Lung (tissue), 12 donors: ENCODE measurements around the gene SGCG. TPM values are rescaled to one million over a fixed set of nuclear protein-coding genes. Genes with fewer than 3 reads are reported as not detected.
A peak's percentile ranks its signal among the peaks of the same experiment; 100 is the strongest.

Experiments
- ATAC-seq: fragments of 200-7000 bp; cut with Tn5 transposase; one replicate; pipeline ENCODE4 v1.9.1; 2020; ENCODE audit warnings: moderate number of reproducible peaks; ENCODE audit not compliant: insufficient read depth, low FRiP score
- DNase-seq, 3 donors: peaks; one replicate each; pipeline ENCODE4 v3.0.0-alpha.2; 2013 to 2017
- H3K27ac ChIP-seq, 2 donors: one replicate each; pipeline ENCODE4 v1.5.1; 2013; ENCODE audit warnings: mild to moderate bottlenecking in 2 of 2, moderate library complexity in 2 of 2, control low read depth in 1 of 2, inconsistent platforms in 1 of 2, low read depth in 1 of 2, low read length in 1 of 2
- H3K27me3 ChIP-seq, 3 donors: one replicate each; pipeline ENCODE4 v1.5.1; 2013; ENCODE audit warnings: low read length in 2 of 3; ENCODE audit not compliant: control insufficient read depth in 3 of 3, insufficient read depth in 3 of 3
- H3K36me3 ChIP-seq, 4 donors: one replicate each; pipeline ENCODE4 v1.5.1; 2013; ENCODE audit warnings: low read length in 4 of 4, mild to moderate bottlenecking in 1 of 4, moderate library complexity in 1 of 4; ENCODE audit not compliant: control insufficient read depth in 4 of 4, insufficient read depth in 4 of 4
- H3K4me1 ChIP-seq, 5 donors: one replicate each; pipeline ENCODE4 v1.5.1; 2013; ENCODE audit warnings: low read length in 5 of 5, mild to moderate bottlenecking in 2 of 5, moderate library complexity in 1 of 5; ENCODE audit not compliant: control insufficient read depth in 5 of 5, insufficient read depth in 5 of 5
- H3K4me3 ChIP-seq: one replicate; pipeline ENCODE4 v1.5.1; 2013; ENCODE audit warnings: mild to moderate bottlenecking, control low read depth, moderate library complexity
- H3K9ac ChIP-seq, 2 donors: one replicate each; pipeline ENCODE4 v1.5.1; 2013; ENCODE audit warnings: low read length in 2 of 2, control low read depth in 1 of 2; ENCODE audit not compliant: insufficient read depth in 1 of 2
- H3K9me3 ChIP-seq, 4 donors: one replicate each; pipeline ENCODE4 v1.5.1; 2013; ENCODE audit warnings: low read length in 3 of 4, mild to moderate bottlenecking in 1 of 4, moderate library complexity in 1 of 4; ENCODE audit not compliant: control insufficient read depth in 4 of 4, insufficient read depth in 3 of 4
- WGBS, 2 donors: extraction: QIAGEN DNeasy Blood & Tissue Kit; methylation state at CpG; one replicate each; pipeline ENCODE4 v1.1.7; 2013; 5-methylcytosine and 5-hydroxymethylcytosine counted together
- polyA plus RNA-seq, 2 donors: library from polyadenylated mRNA; stranded (reverse); fragments of 200-250 nt; gene quantifications; one replicate each; pipeline ENCODE4 v1.2.1, GENCODE V29; 2013
- total RNA-seq, 2 donors: library from RNA; depleted of rRNA in 1 of 2; stranded (reverse); fragments of >200 nt in 1 of 2; gene quantifications; one replicate each; pipeline ENCODE4 v1.2.1, GENCODE V29; 2014 to 2021
- TF ChIP-seq, protein P1 (sequence below): IDR thresholded peaks from 2 replicates; pipeline ENCODE4 v1.5.1; 2012; ENCODE audit warnings: mild to moderate bottlenecking; ENCODE audit errors: control extremely low read depth, extremely low read depth
- donor health status: control.
- donor health status: control.
- donor health status: Bipolar disorder and iron deficiency.
- donor health status: healthy.
- donor health status: DM: yes; HTN: yes; CAD: no.

SGCG gene
- total and polyA plus RNA-seq, 4 donors, result 0.41 to 5.5 (median 1.8) TPM

- no peak overlapping the region for H3K9ac ChIP-seq
- no peaks in the 10 kb centered on the region for H3K27me3 ChIP-seq
- peaks cover 0 to 3% (median 0%) of the 10 kb centered on the region in 4 donors for H3K9me3 ChIP-seq
- 57 to 59% methylated on average over 12 of the region's 12 CpGs for WGBS, 2 donors
- H3K36me3 ChIP-seq, result no peaks in the 10 kb centered on the region
- H3K4me3 ChIP-seq, result no peak overlapping the region
- no peak overlapping the region for H3K27ac ChIP-seq
- ATAC-seq (no peak), DNase-seq (peak; percentile 53 to 96 (median 92))
- TF ChIP-seq, protein P1, sequence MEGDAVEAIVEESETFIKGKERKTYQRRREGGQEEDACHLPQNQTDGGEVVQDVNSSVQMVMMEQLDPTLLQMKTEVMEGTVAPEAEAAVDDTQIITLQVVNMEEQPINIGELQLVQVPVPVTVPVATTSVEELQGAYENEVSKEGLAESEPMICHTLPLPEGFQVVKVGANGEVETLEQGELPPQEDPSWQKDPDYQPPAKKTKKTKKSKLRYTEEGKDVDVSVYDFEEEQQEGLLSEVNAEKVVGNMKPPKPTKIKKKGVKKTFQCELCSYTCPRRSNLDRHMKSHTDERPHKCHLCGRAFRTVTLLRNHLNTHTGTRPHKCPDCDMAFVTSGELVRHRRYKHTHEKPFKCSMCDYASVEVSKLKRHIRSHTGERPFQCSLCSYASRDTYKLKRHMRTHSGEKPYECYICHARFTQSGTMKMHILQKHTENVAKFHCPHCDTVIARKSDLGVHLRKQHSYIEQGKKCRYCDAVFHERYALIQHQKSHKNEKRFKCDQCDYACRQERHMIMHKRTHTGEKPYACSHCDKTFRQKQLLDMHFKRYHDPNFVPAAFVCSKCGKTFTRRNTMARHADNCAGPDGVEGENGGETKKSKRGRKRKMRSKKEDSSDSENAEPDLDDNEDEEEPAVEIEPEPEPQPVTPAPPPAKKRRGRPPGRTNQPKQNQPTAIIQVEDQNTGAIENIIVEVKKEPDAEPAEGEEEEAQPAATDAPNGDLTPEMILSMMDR, result no peak
- H3K4me1 ChIP-seq, result peaks cover 0 to 21% (median 3%) of the 10 kb centered on the region in 5 donors
Measured at GRCh38 chr13:23146811-23147625, 33.8 kb upstream of the SGCG start.

- ATAC-seq, result no peak
- Histone ChIP-seq H3K27me3 (no peaks in the 10 kb centered on the region), H3K4me3 (no peak overlapping the region), H3K36me3 (no peaks in the 10 kb centered on the region), H3K9me3 (no peaks in the 10 kb centered on the region), H3K9ac (no peak overlapping the region), H3K4me1 (peaks cover 0 to 21% (median 3%) of the 10 kb centered on the region in 5 donors), H3K27ac (no peak overlapping the region)
- WGBS, 2 donors, result 72 to 74% methylated on average over 10 of the region's 10 CpGs
- no peak for DNase-seq
- TF ChIP-seq, protein P1, result no peak
Measured at GRCh38 chr13:23147827-23148226, 33.0 kb upstream of the SGCG start.

GRCh38 chr13:23157781-23158180 is 23.0 kb upstream of the SGCG start:
- Histone ChIP-seq H3K27me3 (peaks cover 0 to 13% (median 6%) of the 10 kb centered on the region in 3 donors), H3K9me3 (peaks cover 0 to 5% (median 2%) of the 10 kb centered on the region in 4 donors), H3K27ac (no peak overlapping the region), H3K9ac (no peak overlapping the region), H3K4me3 (no peak overlapping the region), H3K4me1 (peaks cover 0 to 9% (median 0%) of the 10 kb centered on the region in 5 donors), H3K36me3 (no peaks in the 10 kb centered on the region)
- 70 to 82% methylated on average over 7 of the region's 7 CpGs for whole genome bisulfite sequencing, 2 donors
- no peak for ATAC-seq
- DNase-seq, result peak; percentile 21 to 78 (median 76)
- TF ChIP-seq, protein P1, result no peak
